HT-29 (cell line): ENCODE measurements around the gene KLF5. TPM values are rescaled to one million over a fixed set of nuclear protein-coding genes. Genes with fewer than 3 reads are reported as not detected.

Experiments
- small RNA-seq: library from RNA; depleted of rRNA; stranded (forward); fragments of <200 nt; gene quantifications from one replicate; pipeline ENCODE3, GENCODE V24; 2014
- total RNA-seq: library from RNA; depleted of rRNA; stranded (reverse); fragments of >200 nt; shearing (Covaris generic); gene quantifications from 2 replicates; pipeline ENCODE4 v1.2.3, GENCODE V29; 2014

The KLF5 gene
- total RNA-seq, 1 experiment from 2014 or later, result 129 TPM

Small RNAs within 50 kb of the gene (small RNA-seq; reads per million reads assigned to genes)
- not detected for gene RNU6-66P
